GM10847 (cell line): ENCODE results near the gene ADARB2.

Experiments
- POLR2A ChIP-seq: IDR thresholded peaks from 2 replicates; pipeline ENCODE4 v1.6.1; 2011; ENCODE audit not compliant: insufficient read length; ENCODE audit errors: extremely low read depth

The ADARB2 gene

DNA sequence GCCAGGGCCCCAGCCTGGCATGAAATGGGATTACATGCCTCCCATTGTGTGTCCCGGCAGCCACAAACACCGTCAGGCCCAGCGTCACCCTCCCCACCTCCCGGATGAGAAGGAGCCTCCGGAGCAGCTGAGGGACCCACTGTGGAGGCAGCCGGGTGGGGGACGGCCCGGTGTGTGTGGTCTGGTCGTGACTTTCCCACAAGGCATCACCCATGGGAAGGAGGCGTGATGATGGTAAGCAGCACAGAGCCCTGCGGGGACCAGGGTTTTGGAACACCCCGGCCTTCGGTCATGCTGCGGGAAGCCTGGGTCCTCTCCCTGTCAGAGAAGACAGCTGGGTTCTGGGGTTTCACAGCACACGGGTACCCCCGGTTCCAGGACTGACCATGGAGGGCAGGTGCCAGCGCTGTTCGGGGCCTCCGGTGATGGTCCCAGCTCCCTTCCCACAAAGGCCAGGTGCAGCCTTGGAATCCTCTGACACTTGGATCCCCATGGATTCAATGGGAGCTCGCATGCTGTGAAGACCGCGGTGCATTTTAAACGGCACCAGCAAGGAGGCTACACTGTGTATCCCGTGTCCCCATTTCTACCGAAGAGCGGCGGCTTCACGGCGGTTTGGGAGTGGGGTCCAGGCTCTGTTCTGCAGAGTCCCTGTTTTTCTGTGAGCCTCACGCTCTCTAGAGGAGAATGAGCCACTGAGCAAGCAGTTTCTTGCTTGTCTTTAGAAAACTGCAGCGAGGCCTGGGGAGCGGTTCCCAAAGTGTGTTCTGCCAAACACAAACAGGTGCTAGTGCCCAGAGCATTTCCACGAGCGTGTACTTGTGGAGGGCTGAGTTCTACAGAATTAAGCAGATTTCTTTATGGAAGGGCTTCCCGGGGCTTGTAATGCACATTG, 336.0 kb downstream of the ADARB2 start:
- TF ChIP-seq POLR2A, result no peak

DNA sequence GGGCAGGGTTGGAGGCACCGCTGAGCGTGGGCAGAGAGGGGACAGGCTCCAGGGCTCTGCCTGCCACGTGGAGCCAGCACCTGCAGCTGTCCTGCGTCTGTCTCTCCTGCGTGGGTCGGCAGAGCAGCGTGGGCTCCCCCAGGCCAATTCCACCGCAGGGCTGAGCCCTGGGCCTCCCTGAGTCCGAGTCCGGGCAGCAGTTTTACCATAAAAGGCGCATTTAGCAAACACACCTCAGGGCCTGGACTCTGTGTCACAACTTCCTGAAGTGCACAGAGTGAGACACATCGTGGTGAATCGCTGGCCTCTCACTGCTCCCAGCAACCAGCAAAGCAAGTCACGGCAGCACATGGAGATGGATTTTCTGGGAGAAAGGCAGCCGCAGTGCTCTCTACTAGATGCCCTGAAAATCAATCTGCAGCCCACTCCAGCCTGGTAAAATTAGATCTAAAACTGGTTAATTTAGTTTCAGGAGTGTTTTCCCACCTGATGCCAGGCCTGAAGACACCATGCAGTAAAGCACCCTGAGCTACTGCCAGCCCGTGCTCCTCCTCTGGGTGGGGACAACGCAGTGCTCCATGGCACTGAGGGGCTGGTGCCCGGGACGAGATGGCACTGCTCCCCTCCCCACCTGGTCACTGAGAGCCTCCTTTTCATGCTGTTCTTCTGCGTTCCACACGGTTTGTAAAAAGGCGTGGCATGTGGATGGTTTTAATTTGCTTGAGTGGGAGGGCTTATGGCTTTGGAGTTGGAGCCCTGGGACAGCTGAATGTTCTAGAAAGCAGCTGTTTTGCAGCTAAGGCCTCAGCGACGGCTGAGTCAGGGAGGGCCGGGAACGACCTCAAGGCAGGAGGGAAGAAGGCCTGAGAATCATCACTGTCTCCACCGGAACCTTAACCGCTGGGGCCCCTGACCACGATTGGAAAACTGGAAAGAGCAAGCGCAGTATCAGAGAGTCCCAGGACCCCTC, 336.9 kb downstream of the ADARB2 start:
- no peak for TF ChIP-seq POLR2A

DNA sequence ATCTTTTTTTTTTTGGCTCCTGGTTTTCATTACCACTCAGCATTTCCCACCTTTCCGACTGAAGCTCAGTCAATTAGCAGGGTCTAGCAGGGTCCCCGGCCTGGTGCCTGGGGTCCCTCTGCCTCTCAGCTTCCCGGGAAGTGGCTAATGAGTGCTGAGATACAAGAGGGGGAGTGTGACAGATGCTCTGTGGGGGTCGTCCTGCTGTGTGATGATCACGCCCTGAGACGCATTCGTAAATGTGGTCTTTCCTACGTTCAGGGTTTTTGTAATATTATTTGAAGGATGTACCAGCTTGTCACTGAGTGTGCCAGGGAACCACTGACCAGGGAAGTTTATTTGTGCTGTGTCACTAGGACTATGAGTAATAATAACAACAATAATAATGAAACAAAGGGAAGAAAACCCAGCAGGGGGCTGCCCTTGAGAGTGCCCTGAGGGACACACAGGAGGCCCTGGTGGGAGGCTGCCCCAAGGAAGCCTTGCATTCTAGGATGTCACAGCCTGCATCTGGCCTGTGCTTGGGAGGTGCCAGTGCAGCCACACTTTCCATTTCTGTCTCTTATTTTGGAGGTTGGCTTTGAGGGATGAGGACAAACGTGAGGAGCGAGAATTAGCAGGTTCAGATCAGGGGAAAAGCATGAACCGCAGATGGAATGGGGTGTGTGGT, 337.8 kb downstream of the ADARB2 start:
- no peak for TF ChIP-seq POLR2A

DNA sequence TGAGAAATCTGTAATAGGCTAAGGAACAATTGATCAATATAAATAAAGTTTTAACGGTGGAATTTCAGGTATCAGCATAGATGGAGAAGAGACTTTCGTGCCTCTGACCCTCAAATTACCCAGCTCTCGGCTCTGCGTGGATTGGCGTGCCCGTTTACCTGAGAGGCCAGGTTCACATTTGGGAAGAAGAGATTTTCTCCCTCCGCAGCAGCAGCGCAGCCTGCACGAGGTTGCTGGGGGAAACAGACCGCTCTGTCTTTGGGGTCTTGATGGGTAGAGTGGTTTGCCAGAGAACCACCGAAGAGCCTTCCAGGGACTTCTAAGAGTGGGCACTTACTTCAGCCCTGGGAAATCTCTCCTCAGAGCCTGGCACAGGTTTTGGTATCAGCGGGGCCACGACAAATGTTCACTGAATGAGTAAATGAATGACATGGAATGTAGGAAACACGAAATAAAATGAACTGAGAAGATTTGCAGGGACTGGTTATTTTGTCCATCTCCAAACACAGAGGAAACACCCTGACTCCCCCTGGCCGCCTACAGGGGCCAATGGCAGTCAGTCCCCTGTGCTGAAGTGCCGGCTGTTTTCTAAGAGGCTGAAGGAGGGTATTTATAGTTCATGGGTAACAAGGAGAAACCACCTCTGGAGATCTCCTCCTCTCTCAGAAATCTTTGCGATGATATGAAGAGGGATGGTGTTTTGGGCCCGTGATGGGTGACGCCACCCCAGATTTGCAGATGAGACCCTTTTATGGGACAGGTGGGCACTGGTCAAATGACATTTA, 338.5 kb downstream of the ADARB2 start:
- no peak for TF ChIP-seq POLR2A

DNA sequence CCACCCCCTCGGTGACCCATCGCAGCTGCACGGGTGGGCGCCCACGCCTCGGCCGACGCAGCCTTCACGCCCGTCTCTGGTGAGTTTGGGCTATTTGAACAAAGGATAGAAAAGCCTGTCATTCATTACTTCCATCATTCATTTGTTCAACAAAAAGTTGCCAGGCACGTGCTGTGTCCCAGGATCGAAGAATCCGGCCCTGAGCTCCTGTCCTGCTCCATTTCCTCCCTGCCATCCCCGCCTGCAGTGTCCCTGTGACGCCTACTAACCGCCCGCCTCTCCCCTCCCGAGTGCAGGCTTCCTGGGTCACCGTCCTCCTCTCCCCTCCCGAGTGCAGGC, 341.1 kb downstream of the ADARB2 start:
- no peak for TF ChIP-seq POLR2A

DNA sequence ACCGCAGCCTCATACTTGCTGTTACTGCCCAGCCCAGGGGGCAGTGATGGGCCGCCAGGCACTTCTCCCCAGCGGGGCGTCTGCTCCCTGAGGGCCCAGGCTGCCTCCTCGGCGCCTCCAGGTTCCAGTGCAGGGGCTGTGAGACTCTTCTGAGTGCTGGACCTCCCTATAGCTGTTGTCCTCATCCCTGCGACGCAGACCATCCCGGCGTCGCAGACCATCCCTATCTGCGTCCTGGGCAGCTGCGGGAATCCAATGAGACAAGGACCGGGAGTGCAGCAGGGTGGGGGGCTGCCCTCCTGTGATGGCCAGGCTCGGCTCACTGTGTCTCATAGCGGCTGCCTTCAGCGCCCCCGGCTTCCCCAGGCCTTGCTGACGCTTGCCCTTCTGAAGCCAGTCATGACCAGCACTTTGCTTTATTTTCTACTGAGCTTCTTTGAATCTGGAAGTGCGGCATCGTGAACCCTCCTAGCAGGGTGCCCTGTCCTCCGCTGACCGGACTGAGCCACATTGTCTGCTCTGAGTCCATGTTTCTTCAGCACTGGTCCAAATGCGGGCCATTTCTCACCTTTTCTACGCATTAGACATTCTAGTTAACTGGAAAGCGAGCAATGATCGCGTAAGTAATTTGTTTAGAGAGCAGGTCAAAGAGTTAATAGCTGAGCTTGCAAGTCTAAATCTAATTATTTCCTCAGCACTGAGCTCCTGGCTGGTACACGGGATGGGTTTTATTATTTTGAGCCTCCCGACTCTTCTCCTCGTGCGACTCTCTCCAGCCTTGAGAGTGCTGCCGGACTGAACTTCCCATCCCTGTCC, 341.6 kb downstream of the ADARB2 start:
- no peak for TF ChIP-seq POLR2A

DNA sequence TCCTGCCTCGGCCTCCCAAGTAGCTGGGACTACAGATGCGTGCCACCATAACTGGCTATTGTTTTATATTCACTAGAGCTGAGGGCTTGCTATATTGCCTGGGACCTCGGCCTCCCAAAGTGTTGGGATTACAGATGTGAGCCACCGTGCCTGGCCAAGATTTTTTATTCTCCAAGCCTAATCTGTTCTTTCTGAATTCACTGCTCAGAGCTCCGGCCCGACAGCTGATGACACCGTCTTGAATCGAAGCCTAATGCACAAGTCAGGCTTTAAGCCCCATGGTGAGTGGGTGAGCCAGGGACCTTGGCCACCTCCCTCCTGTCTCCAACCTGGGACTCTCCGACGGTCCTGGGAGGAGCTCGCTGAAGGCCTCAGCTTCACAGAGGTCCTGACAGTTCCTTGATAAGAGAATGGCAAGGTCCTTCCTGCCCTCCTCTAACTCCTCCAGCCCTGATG, 342.3 kb downstream of the ADARB2 start:
- no peak for TF ChIP-seq POLR2A

DNA sequence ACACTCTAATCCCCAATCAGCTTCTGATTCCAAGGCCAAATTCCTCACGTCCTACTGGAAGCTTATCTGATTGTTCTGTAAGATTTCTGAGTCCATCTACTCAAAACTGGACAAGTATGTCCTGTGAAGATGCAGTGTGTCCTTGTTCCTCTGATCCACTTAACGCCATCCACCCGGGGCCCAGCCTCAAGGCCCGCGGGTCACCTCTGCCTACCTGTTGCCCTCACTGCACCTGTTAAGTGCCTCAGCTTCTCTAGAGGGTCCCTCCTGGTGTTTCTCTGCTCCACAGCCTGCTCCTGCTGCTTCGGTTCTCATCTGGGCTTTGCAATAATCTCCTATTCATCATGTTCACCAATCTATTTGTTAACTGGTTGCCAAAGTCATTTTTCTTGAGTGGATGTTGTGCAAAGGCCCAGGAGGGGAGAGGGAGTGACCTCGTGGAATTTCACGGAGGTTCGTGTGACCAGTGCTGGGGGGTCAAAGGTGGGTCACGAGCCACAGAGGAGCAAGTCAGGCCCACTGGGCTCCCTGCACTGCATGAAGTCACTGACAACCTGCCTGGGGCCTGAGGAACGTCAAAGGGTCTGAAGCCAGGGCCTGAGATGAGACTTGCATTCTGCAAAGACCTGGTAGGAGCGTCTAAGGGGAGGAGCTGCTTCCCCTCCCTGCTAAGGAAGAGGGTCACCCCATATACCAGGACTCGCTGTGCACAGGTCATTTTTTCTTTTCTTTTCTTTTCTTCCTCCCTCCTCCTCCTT, 343.0 kb downstream of the ADARB2 start:
- TF ChIP-seq POLR2A, result no peak

DNA sequence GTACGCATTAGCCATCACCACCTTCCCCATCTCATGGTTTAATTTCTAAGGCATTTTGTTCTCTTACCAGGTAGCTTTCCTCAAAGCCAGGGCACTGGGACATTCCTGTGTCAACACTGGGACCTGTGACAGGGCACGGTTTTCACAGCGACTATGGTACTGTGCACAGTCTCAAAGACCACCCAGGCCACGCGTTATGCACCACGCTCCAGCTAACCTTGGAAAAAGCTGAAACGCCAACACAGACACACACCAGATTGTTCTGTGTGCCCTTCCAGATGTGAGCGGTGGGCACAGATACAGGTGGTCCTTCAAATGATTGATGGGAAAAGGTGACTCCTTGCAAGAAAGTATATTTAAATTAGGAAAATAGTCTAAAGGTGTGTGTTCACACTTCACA, 343.8 kb downstream of the ADARB2 start:
- TF ChIP-seq POLR2A, result no peak

DNA sequence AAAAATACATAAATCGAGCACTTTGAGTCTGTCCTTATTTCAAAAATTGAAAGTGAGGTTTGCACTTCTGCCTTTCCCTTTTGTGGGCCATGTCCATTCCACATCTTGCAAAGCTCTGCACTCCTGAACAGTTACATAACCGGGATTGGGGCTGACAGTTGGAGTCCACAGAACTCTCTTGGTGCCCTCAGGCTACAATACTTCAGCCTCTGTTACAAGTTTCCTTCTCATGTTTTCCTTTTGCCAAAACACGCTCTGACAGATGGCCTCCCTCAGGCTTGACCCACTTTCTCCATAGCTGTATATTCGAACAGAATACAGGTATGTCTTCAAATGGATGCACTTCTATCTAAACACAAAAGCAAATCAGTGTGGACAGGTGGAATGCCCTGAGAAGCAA, 345.2 kb downstream of the ADARB2 start:
- no peak for TF ChIP-seq POLR2A

DNA sequence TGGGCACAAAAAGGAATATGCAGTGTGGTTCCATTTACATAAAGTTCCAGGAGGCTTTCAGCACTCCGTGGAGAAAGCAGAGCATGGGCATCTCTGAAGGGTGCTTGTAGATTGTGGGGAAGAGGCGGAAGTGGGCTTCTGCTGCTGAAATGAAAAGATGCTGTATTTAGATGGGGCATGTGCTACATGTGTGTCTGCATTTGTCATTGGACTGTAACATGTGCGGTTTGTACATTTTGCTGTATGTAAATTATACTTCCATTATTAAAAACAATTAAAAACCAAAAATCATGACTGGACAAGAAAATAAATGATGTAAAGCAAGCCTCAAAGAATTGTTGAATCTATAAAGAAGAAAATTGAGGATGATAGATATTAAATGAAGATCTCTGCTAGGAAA, 347.1 kb downstream of the ADARB2 start:
- TF ChIP-seq POLR2A, result no peak

DNA sequence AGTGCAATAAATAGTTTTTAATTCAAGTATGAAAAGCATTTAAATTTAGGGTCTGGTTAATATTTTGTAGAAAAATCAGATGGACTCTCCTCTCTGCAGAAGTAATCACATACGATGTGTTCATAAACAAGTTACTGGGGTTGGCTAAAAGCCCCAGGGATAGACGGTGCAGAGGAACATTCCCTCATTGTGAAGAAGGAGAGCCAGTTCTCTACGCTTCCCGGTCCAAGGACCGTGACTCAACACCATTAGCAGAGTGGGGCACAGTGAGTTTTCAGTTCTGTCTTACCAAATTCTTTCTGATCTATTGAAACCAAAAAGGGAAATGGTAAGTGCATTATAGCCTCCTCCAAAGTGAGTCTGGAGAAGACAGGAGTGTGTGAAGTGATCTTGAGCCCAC, 353.3 kb downstream of the ADARB2 start:
- no peak for TF ChIP-seq POLR2A

DNA sequence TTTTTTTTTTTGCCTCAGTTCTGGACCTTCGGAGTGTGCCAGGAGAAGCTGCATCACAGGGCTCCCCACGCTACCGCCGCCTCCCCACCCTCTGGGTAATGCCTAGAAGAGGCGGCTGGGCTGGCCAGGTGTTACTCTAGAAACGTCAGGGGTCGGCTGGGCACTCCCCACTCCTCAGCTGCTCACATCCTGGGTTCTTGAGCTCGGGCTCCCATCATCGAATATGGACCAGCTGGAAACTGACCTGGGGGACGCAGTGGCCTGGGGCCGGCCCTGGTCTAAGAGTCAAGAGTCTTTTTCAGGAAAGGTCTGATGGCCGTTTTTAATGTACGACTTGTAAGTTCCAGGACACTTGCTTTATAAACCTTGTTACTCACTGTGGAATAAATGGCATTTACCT, 354.6 kb downstream of the ADARB2 start:
- no peak for TF ChIP-seq POLR2A
